Astrocyte (in vitro differentiated cells and primary cell): ENCODE data around the gene KDM6A. TPM values are rescaled to one million over a fixed set of nuclear protein-coding genes. Genes with fewer than 3 reads are reported as not detected.
A peak's percentile ranks its signal among the peaks of the same experiment; 100 is the strongest.

ENCODE experiments used
- DNase-seq: peaks from one replicate; pipeline ENCODE4 v3.0.0-alpha.2; 2010; ENCODE audit warnings: low read depth
- FAIRE-seq: peaks from 2 replicates; lab custom pipeline; 2011; peaks lifted over from hg19 to GRCh38; lab: Jason Lieb, UNC
- H2AFZ ChIP-seq: 2 replicates; pipeline ENCODE4 v1.6.0; 2012; ENCODE audit warnings: low read depth, low read length, inconsistent platforms
- H3K27ac ChIP-seq: 2 replicates; pipeline ENCODE4 v1.5.1; 2011; ENCODE audit warnings: low read depth, low read length, inconsistent platforms
- H3K27me3 ChIP-seq: 2 replicates; pipeline ENCODE4 v1.6.0; 2011; ENCODE audit warnings: low read length, inconsistent platforms; ENCODE audit not compliant: insufficient read depth
- H3K36me3 ChIP-seq: 2 replicates; pipeline ENCODE4 v1.5.1; 2011; ENCODE audit warnings: low read length, inconsistent platforms; ENCODE audit not compliant: insufficient read depth
- H3K4me1 ChIP-seq: 2 replicates; pipeline ENCODE4 v1.5.1; 2011; ENCODE audit warnings: low read length, inconsistent platforms; ENCODE audit not compliant: insufficient read depth
- H3K4me2 ChIP-seq: 2 replicates; pipeline ENCODE4 v1.6.0; 2012; ENCODE audit warnings: low read length, inconsistent platforms
- H3K4me3 ChIP-seq: 2 replicates; pipeline ENCODE4 v1.5.1; 2011; ENCODE audit warnings: low read depth, mild to moderate bottlenecking, low read length, inconsistent platforms; ENCODE audit not compliant: insufficient read depth
- H3K79me2 ChIP-seq: 2 replicates; pipeline ENCODE4 v1.6.0; 2012; ENCODE audit warnings: mild to moderate bottlenecking, low read length, inconsistent platforms; ENCODE audit not compliant: insufficient read depth
- H3K9ac ChIP-seq: 2 replicates; pipeline ENCODE4 v1.6.0; 2012; ENCODE audit warnings: mild to moderate bottlenecking, low read length, inconsistent platforms
- H3K9me3 ChIP-seq: 2 replicates; pipeline ENCODE4 v1.5.1; 2012; ENCODE audit warnings: low read depth, mild to moderate bottlenecking, low read length, inconsistent platforms; ENCODE audit not compliant: insufficient read depth
- H4K20me1 ChIP-seq: 2 replicates; pipeline ENCODE4 v1.6.0; 2012; ENCODE audit warnings: low read length, inconsistent platforms; ENCODE audit not compliant: insufficient read depth
- H3K27ac Mint-ChIP-seq: one replicate; pipeline ENCODE4 v1.8.0; 2021; ENCODE audit warnings: mild to moderate bottlenecking, mixed read lengths; ENCODE audit not compliant: unreplicated experiment
- H3K27me3 Mint-ChIP-seq: one replicate; pipeline ENCODE4 v1.8.0; 2021; ENCODE audit warnings: low read depth, mixed read lengths; ENCODE audit not compliant: unreplicated experiment
- H3K36me3 Mint-ChIP-seq: one replicate; pipeline ENCODE4 v1.8.0; 2021; ENCODE audit warnings: low read depth, mixed read lengths; ENCODE audit not compliant: unreplicated experiment
- H3K4me1 Mint-ChIP-seq: one replicate; pipeline ENCODE4 v1.8.0; 2021; ENCODE audit warnings: low read depth, mixed read lengths; ENCODE audit not compliant: unreplicated experiment
- H3K4me3 Mint-ChIP-seq: one replicate; pipeline ENCODE4 v1.8.0; 2021; ENCODE audit warnings: mild to moderate bottlenecking, moderate library complexity, mixed read lengths; ENCODE audit not compliant: unreplicated experiment
- H3K9me3 Mint-ChIP-seq: one replicate; pipeline ENCODE4 v1.8.0; 2021; ENCODE audit warnings: mild to moderate bottlenecking, mixed read lengths; ENCODE audit not compliant: unreplicated experiment
- CTCF ChIP-seq: IDR thresholded peaks from 2 replicates; pipeline ENCODE4 v1.5.1; 2011; ENCODE audit warnings: low read depth, mild to moderate bottlenecking, inconsistent platforms, low read length, moderate library complexity; ENCODE audit not compliant: insufficient read depth
- EZH2 ChIP-seq: IDR thresholded peaks from 2 replicates; pipeline ENCODE4 v1.6.1; 2012; ENCODE audit warnings: mild to moderate bottlenecking, low read length, inconsistent platforms; ENCODE audit not compliant: insufficient read depth
- total RNA-seq: library from RNA; stranded (reverse); gene quantifications from 2 replicates; pipeline ENCODE4 v1.2.1, GENCODE V29; 2021

KDM6A gene
- total RNA-seq, 1 donor from 2014 or later, result 44.0 TPM

- H3K9me3 ChIP-seq, result no peaks in the 10 kb centered on the region
- no peaks in the 10 kb centered on the region for H3K9me3 Mint-ChIP-seq
- TF ChIP-seq EZH2, result no peak
- TF ChIP-seq CTCF, result no peak
- H3K79me2 ChIP-seq, result peaks cover 96% of the 10 kb centered on the region
- H3K4me2 ChIP-seq, result no peak overlapping the region
- H3K4me1 ChIP-seq, result no peaks in the 10 kb centered on the region
- no peak overlapping the region for H3K27ac Mint-ChIP-seq
- no peaks in the 10 kb centered on the region for H3K27me3 Mint-ChIP-seq
- H3K9ac ChIP-seq, result no peak overlapping the region
- H4K20me1 ChIP-seq, result peaks cover 49% of the 10 kb centered on the region
- no peak for DNase-seq
- H2AFZ ChIP-seq, result no peak overlapping the region
- H3K4me1 Mint-ChIP-seq, result peaks cover 2% of the 10 kb centered on the region
- no peak overlapping the region for H3K4me3 Mint-ChIP-seq
- no peaks in the 10 kb centered on the region for H3K36me3 ChIP-seq
- no peak for FAIRE-seq
- no peaks in the 10 kb centered on the region for H3K36me3 Mint-ChIP-seq
- no peak overlapping the region for H3K4me3 ChIP-seq
- no peak overlapping the region for H3K27ac ChIP-seq
- no peaks in the 10 kb centered on the region for H3K27me3 ChIP-seq
These were observed 5.8 kb downstream of the KDM6A start for GRCh38 chrX:44878780-44879179.

- no peaks in the 10 kb centered on the region for H3K27me3 Mint-ChIP-seq
- Histone ChIP-seq H3K27me3 (no peaks in the 10 kb centered on the region), H3K4me2 (no peak overlapping the region), H3K27ac (no peak overlapping the region), H3K79me2 (peaks cover 96% of the 10 kb centered on the region), H2AFZ (no peak overlapping the region), H3K4me3 (no peak overlapping the region), H3K9ac (no peak overlapping the region), H3K4me1 (no peaks in the 10 kb centered on the region), H4K20me1 (peaks cover 45% of the 10 kb centered on the region), H3K36me3 (no peaks in the 10 kb centered on the region), H3K9me3 (no peaks in the 10 kb centered on the region)
- no peak overlapping the region for H3K4me3 Mint-ChIP-seq
- no peak overlapping the region for H3K27ac Mint-ChIP-seq
- H3K36me3 Mint-ChIP-seq, result no peaks in the 10 kb centered on the region
- H3K9me3 Mint-ChIP-seq, result no peaks in the 10 kb centered on the region
- TF ChIP-seq CTCF, result no peak
- TF ChIP-seq EZH2, result no peak
- DNase-seq (no peak), FAIRE-seq (peak; percentile 17)
- H3K4me1 Mint-ChIP-seq, result peaks cover 2% of the 10 kb centered on the region
These were observed 8.6 kb downstream of the KDM6A start for GRCh38 chrX:44881549-44881948.

GRCh38 chrX:44882635-44883034 is 9.6 kb downstream of the KDM6A start:
- no peaks in the 10 kb centered on the region for H3K27me3 ChIP-seq
- no peak for FAIRE-seq
- H3K27ac Mint-ChIP-seq, result no peak overlapping the region
- TF ChIP-seq CTCF (no peak), EZH2 (no peak)
- H3K36me3 ChIP-seq, result no peaks in the 10 kb centered on the region
- H3K79me2 ChIP-seq, result peaks cover 95% of the 10 kb centered on the region
- no peaks in the 10 kb centered on the region for H3K4me1 Mint-ChIP-seq
- no peaks in the 10 kb centered on the region for H3K4me1 ChIP-seq
- no peak overlapping the region for H3K4me2 ChIP-seq
- H4K20me1 ChIP-seq, result peaks cover 47% of the 10 kb centered on the region
- no peak for DNase-seq
- H3K9me3 Mint-ChIP-seq, result no peaks in the 10 kb centered on the region
- no peak overlapping the region for H3K9ac ChIP-seq
- H2AFZ ChIP-seq, result no peak overlapping the region
- no peak overlapping the region for H3K4me3 Mint-ChIP-seq
- H3K9me3 ChIP-seq, result no peaks in the 10 kb centered on the region
- no peaks in the 10 kb centered on the region for H3K27me3 Mint-ChIP-seq
- no peak overlapping the region for H3K27ac ChIP-seq
- no peaks in the 10 kb centered on the region for H3K36me3 Mint-ChIP-seq
- no peak overlapping the region for H3K4me3 ChIP-seq
